KMS-11 (cell line): ENCODE data around the gene TEX44.

Experiments
- H2AFZ ChIP-seq: fragments of 200-600 bp; sonication (generic); 2 replicates; pipeline ENCODE4 v1.6.1; 2016; ENCODE audit warnings: antibody characterized with exemption, mixed run types, low read depth
- H3K27ac ChIP-seq: fragments of 200-600 bp; sonication (generic); 2 replicates; pipeline ENCODE4 v1.6.1; 2016; ENCODE audit warnings: mild to moderate bottlenecking, mixed run types
- H3K27me3 ChIP-seq: fragments of 200-600 bp; sonication (generic); 2 replicates; pipeline ENCODE4 v1.6.1; 2017; ENCODE audit warnings: mild to moderate bottlenecking, low read depth, mixed run types, moderate library complexity; ENCODE audit not compliant: insufficient read depth
- H3K36me3 ChIP-seq: fragments of 200-600 bp; sonication (generic); 2 replicates; pipeline ENCODE4 v1.6.1; 2017; ENCODE audit warnings: mild to moderate bottlenecking, mixed run types; ENCODE audit not compliant: insufficient read depth
- H3K4me1 ChIP-seq: fragments of 200-600 bp; sonication (generic); 2 replicates; pipeline ENCODE4 v1.6.1; 2016; ENCODE audit warnings: mild to moderate bottlenecking, low read depth, mixed run types; ENCODE audit not compliant: poor library complexity, severe bottlenecking
- H3K4me2 ChIP-seq: fragments of 200-600 bp; sonication (generic); 2 replicates; pipeline ENCODE4 v1.7.0; 2016; ENCODE audit warnings: mild to moderate bottlenecking, mixed run types
- H3K4me3 ChIP-seq: fragments of 200-600 bp; sonication (generic); IDR thresholded peaks from 2 replicates; pipeline ENCODE4 v1.6.1; 2017; ENCODE audit warnings: low read depth, low read length, mixed read lengths; ENCODE audit not compliant: insufficient read depth
- H3K79me2 ChIP-seq: fragments of 200-600 bp; sonication (generic); 2 replicates; pipeline ENCODE4 v1.6.1; 2016; ENCODE audit warnings: low read depth, mixed run types; ENCODE audit not compliant: insufficient read depth
- H3K9ac ChIP-seq: fragments of 200-600 bp; sonication (generic); 2 replicates; pipeline ENCODE4 v1.6.1; 2016; ENCODE audit warnings: mild to moderate bottlenecking, mixed run types
- H4K20me1 ChIP-seq: fragments of 200-600 bp; sonication (generic); 2 replicates; pipeline ENCODE4 v1.6.1; 2016; ENCODE audit warnings: mild to moderate bottlenecking, mixed run types; ENCODE audit not compliant: insufficient read depth
- CTCF ChIP-seq: fragments of 200-600 bp; sonication (generic); conservative IDR thresholded peaks from 2 replicates; pipeline ENCODE4 v1.6.1; 2017; ENCODE audit warnings: low read depth, mild to moderate bottlenecking, antibody characterized with exemption, low read length, moderate library complexity, mixed read lengths

TEX44 gene

DNA sequence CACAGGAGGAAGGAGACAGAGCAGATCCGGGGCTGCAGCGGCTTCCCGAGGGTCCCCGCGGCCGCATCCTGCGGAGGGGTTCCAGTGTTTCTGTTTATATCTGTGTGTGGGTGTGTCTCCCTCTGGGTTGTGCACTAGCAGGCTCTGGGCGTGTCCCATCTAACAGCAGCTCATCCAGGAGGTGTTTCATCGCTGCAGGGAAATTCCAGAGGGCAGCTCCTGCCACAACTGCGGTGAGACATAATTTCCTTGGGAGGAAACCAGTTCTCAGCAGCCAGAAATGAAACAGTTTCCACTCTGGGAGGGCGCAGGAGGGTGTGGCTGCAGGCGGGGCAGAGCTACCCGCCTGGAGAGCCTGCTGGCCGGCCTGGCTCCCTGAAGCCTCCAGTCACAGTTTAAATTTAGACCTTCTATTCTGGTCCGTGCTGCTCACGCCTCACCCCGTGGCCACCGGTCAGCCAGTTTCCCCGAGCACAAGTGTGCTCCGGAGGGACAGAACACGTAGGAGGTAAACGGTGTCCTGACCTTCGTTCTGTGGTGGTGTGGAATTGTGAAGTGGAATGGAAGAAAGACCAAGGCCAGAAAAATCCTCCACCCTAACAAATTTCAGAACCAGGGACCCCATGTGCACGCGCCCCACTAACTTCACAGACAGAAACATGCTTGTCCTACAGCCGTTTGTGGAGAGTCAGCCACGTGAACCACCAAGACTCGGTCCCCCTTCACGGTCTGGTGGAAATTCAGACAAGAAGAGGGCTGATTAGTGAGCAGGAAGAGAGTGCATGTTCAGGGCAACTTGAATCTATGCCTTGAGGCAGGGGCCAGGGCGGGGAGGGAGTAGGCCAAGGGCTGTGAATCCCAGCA is 50.2 kb downstream of the TEX44 start:
- Histone ChIP-seq H3K27me3 (no peaks in the 10 kb centered on the region), H4K20me1 (no peaks in the 10 kb centered on the region), H2AFZ (peak overlapping the region; percentile 49; the same call in 1 of the 2 replicates), H3K27ac (no peak overlapping the region), H3K79me2 (no peaks in the 10 kb centered on the region), H3K4me1 (peaks cover 14% of the 10 kb centered on the region), H3K36me3 (no peaks in the 10 kb centered on the region), H3K4me2 (peak overlapping the region; percentile 39; the same call in 1 of the 2 replicates), H3K4me3 (no peak overlapping the region), H3K9ac (no peak overlapping the region)
- TF ChIP-seq CTCF: no peak

DNA sequence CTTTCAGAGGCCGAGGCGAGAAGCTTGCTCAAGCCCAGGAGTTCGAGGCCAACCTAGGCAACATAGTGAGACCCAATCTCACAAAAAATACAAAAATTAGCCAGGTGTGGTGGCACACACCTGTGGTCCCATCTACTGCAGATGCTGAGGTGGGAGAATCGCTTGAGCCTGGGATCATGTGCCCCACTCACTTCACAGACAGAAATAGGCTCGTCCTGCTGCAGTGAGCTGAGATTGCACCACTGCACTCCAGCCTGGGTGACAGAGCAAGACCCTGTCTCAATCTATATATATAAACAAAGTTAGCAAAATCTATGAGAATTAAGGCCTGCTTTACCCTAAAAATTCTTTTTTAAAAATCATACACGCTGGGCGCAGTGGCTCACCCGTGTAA is 50.8 kb downstream of the TEX44 start:
- H2AFZ ChIP-seq: no peak overlapping the region
- H3K27me3 ChIP-seq: no peaks in the 10 kb centered on the region
- H3K9ac ChIP-seq: no peak overlapping the region
- no peaks in the 10 kb centered on the region for H3K79me2 ChIP-seq
- H3K4me2 ChIP-seq: no peak overlapping the region
- no peak overlapping the region for H3K4me3 ChIP-seq
- no peak overlapping the region for H3K27ac ChIP-seq
- TF ChIP-seq CTCF: no peak
- no peaks in the 10 kb centered on the region for H3K36me3 ChIP-seq
- H3K4me1 ChIP-seq: peaks cover 18% of the 10 kb centered on the region
- no peaks in the 10 kb centered on the region for H4K20me1 ChIP-seq
